ENCODE data around the gene CYREN.

CYREN gene

DNA sequence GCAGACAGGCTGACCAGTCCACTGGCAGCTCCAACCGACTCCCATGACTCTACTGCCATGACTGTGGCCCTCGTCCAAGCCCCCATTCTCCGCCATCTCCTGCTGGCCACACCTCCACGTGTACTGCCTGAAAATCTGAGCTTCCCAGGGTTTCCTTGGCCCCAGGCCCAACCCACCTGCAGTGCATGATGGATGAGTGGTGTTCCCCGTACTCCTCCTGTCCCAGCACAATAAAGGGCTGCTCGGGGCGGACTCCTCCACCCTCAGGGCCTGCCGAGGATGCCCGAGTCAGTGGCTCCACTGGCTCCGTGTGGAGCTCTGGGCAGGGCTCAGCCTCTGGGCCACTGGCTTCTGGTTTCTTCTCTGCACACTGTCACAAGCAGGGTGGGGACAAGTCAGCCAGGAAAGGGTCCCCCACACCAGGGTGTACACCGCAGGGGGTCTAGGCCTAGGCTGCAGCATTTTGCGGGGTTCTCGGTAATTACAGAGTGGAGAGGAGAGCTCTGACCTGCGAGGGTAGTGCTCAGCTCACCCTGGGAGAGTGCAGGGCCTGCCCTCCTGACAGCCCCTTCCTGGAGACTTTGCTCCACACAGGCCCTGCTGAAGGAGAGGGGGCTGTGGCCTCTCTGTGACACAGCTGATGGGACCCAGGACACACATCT, 25.6 kb upstream of the CYREN start:
- DNase-seq, result no peak

DNA sequence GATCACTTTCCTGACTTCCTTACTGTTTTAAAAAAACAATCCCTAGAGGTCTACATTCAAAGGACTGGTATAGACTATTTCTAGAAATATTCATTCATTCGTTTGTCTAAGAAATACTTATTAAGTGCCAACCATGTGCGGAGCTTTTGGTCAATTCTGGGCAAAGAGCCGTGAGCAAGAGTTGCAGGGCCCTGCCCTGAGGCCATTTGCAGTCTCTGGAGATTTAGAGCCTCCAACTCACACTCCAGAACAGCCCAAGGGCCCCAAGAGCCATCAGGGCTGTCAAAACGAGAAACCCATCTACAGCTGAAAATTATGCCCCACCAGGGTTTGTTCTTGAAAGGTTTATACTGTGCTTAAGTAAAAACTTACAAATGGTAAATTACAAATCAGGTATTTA, 24.6 kb upstream of the CYREN start:
- DNase-seq, result no peak

DNA sequence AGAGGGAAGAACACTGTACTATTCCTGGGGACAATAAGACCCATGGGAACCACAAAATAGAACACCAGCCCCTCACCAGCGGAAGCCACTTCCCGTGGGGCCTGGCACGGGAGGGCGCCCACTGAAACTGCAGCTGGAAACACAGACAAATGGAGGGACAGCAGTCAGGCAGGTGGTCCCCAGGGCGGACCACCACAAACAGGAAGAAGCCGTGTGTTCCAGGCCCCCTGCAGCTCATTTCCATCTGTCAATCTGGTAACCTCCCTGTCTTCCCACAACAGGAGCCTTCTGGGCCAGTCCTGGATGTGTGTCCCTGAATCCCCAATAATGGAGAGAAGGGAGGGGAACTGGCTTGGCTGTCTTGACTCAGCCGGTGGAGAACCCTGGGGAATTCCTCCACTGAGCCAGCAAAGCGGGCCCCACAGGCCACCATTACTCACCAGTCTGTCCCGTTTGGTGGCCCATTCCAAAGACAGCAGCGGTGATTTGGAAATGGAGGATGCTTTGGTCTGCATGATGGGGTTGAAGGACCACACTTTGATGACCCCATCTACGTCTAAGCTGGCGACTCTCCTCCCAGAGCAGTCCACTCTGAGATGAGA, 24.1 kb upstream of the CYREN start:
- DNase-seq, result no peak

DNA sequence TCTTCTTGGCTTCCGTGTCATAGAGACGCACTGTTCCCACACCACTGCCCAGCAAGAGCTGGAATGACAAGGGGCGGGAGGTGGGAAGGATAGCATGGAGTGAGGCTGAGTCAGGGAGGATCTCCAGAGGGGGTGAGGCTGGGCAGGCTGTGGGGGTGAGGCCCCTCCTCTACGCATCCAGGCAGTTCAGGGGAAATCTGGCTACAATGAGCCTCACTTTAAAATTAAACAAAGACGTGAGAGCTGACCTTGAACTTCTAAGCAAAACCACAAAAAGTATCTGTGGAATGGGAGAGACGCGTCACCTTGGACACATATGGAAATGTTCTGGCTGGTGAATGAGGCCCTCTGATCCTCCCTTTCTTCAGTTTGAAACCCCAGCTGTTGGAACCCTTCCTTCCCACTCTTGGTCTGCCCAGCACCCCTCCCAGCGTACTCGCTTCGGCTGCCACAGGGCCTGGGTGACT, 23.1 kb upstream of the CYREN start:
- no peak for DNase-seq

DNA sequence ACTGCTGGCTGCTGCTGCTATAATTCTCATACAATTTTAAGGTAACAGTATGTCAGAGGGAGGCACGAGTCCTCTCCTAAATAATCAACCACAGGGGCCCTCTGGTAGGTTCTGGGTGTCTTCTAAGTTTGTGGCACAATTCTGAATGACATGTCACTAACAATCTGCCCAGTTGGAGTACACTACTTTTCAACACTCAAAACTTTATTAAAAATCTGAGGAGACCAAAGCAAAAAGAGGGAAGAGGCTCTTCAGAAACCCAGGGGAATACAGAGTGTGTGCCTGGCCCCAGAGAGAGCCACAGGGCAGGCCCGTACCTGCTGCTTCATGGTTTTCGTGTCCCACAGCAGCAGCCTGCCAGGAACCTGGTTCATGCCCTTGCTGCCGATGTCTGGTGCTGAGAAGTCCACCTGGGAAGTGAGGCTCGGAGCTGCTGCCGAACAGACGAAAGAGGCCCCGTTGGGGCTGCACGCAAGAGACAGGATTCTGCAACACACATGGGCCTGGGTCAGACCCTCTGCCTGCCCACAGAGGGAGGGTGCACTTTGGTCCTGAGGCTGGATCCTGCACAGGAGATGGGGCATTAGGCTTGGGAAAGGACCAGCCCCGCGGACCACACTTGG, 22.5 kb upstream of the CYREN start:
- no peak for DNase-seq

DNA sequence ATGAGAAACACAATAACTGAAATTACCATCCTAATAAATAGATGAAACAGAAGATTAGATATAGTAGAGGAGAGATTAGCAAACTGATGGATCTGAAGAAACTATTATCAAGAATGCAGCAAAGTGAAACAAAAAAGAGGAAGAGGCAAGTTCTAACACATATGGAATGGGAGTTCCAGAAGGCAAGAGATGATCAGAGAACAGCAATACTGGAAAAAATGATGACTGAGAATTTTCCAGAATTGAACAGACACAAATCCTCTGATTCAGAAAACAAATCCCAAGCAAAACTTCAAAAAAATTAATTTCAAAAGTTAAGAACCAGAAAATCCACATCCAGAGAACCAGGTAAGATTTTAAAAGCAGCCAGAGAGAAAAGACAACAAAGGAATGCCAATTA, 20.2 kb upstream of the CYREN start:
- no peak for DNase-seq

DNA sequence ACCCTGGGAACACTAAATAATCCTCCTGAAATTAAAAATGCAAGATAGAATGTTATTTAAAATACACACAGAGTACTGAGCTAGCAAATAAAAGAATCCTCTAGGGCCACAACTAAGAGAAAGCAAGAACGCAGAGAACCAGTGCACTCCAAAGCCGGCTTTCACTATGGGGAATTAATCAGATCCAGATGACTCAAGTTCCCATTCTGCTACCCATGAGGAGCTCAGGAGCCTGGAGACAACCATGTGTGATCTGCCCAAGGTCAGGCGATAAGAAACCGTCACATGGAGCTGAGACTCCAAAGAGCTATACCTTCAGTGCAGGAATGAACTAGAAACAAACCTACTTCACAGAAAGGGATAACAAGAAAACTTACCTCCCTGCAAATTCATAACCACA, 19.5 kb upstream of the CYREN start:
- no peak for DNase-seq

DNA sequence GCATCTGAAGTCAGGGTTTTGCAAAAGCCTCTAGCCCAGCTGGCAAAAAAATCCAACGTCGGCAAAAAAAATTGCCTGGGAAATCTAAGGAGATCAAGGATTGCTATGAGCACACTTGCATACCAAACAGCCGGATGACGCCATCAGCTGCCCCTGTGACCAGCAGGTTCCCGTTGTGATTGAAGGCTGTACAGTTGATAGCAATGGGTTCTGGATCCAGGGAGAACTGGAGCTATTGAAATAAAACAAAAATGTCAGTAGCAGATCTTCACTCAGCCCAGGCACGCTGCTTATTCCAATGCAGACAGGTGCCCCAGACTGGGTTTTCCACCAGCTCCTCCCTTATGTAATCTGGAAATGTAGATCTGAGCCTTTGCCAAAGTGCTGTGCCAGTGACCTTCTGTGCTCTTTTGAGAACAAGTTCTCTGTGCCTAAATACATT, 18.7 kb upstream of the CYREN start:
- DNase-seq, result no peak

DNA sequence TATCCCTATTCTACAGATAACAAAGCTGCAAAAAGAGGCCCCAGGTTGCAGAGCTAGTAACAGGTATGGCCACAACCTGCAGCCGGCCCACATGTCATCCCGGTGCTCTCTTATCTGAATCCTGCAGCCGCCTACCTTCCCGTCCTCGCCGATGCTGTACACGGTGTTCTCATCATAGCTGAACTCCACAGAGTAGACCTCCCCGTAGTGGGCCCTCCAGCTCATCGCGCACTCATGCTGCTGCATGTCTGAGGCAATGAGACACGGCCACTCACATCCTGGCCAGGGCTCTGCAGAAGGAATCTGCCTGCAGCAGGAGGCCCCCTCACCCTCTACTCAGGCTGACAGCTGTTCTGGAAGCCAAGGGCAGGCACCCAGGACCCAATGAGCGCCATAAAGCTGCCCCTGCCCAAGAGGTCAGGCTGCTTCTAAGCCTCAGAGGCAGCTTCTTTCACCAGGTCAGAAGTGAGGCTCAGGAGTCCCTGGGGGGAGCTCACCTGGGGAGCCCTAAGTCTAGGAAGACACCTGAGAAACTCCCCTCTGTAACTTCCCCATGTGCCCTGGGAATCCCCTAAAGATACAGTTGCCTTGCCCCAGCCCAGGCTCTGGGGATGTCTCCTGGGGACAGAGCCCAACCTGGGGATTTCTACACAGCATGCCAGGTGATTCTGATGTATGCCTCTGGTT, 17.9 kb upstream of the CYREN start:
- DNase-seq, result no peak

DNA sequence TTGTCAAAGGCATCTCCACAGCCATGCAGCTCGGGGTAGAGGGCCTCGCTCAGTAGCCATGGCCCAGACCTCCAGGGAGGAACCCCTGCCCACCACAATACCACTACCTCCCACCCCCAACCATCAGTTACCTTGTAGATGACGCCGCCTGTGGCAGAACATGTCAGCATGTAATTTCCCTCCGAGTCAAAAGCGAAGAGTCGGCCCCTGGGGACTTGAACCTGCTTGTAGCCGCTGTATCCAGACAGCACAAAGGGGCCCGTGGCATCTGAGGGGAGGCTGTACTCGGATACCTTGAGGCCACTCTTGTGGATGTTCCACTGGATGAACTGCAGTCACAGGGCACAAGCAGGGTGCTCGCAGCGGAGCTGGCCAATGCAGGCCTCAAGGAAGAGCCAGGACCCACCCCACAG, 16.3 kb upstream of the CYREN start:
- no peak for DNase-seq

DNA sequence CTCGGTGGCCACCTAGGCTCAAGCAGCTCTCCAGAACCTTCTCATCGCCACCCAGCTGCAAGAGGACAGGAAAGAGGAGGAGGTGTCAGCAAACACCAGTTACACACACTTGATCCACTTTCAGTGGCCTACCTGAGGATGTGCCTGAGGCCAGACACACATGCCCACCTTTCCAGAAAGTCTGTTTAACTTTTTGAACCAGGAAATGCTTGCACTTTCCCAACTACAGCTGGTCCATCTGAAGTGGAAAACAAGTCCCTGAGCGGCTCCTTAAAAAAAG, 15.7 kb upstream of the CYREN start:
- no peak for DNase-seq

DNA sequence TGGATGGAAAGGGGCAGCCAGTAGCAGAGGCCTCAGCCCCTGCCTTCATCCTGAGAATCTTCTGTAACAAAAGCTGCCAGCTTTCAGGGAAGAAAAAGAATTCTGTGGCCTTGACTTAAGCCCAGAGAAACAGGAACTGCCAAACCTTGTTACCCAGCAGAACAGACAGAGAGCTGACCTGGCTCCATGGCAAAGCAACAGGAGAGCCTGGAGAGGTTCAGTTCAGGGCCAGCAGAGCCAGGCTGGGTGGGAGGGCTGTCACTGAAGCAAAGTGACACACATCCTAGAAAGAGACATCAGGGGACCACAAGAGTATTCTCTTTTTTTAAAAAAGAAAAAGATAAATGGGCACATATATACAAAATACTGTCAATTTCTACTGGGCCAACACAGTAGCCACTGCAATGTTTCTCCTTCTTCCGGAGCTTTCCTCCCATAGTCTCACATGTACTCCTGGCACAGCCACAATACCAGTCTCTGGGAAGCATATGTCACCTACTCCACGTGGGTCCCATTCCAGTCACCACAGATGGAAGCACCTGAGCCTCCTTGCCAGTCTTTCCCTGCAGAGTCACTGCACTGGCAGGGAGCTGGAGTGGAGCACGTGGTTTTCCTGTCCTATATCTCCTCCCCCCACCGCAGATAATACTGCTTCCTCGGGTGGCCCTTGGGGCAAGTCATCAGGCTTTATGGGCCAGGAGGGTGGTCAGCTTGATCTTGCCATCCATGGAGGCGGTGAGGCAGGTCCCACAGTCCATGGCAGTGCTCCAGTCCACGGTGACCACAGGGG, 15.2 kb upstream of the CYREN start:
- DNase-seq, result no peak

DNA sequence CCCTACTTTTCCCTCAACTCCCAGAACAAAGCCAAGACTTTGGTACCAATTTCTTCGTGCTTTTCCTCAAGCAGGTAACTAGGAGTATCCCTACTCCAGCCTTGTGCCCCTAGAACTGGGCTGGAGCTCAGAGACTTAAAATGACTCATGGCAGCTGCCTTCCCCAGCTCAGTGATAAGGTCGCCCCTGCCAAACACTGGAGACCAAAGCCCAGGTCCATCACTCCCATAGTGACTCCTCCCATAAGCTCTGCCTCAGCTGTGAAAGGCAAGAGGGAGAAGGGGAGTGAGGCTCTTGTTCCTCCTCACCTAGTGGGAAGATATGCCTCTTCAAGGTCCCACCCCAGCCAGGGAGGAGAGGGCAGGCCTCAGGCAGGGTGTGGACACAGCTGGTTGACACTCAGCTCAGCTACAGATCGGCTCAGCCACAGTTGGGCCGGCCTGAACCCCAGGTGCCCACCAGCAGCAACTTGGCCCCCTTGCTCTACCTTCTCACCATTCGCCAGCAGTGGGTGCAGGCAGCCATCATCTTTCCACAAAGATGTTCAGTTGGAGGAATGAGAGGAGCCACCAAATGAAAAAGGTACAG, 13.8 kb upstream of the CYREN start:
- no peak for DNase-seq

DNA sequence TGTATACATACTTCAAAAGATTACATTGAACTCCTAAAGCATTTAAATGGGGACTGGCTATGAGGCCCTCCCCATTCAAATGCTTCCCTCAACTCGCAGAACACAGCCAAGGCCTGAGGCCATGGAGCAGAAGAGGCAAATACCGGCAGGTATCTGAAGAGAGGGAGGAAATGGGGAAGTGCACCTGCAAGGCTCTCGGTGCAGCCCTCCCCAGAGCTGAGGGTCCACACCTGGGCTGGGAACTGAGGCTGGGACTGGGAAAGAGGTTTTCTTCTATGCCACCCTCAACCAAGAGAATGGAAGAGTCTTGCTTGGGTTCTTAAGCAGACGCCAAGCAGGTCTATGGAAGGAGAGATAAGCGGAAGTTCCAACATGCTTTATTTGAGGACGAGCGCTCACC, 13.0 kb upstream of the CYREN start:
- no peak for DNase-seq

DNA sequence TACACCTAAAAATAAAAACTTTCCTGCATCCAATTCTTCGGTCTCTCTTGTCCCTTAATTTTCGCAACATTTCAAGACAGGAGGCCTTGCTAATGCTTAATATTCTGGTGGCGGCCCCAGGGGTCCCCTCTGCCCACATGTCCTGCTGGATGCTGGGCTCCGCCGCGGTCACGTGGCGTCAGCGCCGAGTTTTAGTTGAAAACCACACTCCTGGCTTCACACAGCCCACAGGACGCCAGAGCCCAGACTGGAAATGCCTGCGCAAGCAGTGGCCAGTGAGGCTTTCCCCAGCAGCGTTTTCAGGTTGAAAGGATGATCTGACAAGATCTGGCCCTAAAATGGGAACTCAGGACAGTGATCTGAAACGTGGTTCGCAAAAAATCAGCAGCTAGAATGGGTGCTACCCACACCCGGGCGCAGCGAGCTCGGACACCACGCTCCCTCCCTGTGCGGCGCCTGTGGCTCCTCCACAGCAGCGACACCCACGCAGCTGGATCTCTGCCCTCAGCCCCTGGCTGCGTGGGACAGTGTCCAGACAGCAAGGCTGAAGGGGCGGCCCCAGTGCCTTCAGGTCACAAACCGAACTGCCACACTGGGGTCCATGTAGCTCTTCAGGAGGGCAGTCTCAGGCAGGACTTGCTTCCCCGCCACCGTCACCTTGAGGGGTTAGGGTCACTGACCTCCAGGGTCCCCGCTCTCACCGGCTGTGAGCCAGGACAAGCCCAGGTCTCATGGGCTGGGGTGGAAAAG, 11.6 kb upstream of the CYREN start:
- DNase-seq, result no peak

DNA sequence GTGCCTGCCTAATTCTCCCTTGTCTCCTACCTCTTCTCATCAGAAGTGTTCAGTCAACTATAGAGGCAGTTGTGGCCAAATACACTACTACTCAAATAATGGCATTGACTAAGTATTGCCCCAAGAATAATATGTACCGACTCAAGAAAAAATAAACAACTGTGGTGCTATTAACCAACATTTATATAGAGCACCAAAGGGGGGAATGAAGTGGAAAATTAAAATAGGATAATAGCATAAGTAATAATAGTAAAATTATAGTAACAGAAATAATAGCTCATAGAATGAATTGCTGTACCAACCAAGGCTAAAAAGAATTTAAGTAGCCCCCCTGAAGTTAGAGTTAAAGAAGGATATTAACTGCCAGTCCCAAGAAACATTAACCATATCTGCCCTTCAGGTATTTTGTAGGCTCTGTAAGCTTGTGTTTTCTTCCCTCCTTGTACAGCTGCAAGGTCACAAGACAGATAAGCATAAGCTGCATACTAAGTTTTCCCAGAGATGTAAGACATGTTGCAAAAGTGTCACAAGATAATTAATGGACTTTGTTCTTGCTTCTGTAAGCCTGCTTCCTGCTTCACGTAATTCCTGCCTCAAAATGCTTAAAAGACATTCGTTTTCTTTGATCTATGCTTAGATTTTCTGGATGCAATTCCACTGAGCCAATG, 10.9 kb upstream of the CYREN start:
- no peak for DNase-seq

DNA sequence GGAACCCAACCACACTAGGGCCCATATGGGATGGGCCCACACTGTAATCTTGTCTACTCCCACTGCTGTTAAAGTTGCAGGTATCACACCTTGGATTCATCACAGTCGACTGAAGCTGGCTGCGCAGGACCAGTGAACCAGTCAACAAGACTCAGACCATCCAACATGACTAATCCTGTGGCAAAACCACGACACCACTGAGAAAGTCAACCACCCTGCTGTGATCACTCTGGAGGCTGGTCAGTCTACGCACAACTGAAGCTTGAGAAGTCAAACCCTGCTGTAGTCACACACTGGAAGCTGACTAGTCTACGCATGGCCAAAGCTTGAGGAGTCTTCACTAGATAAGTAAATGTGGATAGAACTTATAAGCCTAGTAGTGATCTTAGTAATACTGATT, 9.6 kb upstream of the CYREN start:
- DNase-seq, result no peak

DNA sequence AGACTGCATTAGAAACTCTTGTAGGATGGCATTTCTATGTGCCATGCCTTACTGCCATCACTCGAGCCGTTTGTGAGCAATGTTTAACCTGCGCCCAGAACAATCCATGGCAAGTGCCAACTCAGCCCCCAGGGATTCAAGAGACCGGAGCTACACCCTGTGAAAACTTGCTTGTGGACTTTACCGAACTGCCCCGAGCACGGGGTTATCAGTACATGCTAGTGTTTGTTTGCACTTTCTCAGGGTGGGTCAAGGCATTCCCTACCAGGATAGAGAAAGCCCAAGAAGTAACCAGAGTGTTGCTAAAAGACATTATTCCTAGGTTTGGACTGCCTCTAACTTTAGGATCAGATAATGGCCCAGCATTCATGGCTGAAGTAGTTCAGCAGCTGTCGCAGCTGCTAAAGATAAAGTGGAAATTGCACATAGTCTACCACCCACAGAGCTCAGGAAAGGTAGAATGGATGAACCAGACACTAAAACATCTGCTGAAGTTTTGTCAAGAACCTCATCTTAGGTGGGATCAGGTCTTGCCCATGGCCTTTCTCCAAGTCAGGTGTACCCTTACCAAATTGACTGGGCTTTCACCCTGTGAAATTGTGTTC, 8.9 kb upstream of the CYREN start:
- DNase-seq, result no peak

DNA sequence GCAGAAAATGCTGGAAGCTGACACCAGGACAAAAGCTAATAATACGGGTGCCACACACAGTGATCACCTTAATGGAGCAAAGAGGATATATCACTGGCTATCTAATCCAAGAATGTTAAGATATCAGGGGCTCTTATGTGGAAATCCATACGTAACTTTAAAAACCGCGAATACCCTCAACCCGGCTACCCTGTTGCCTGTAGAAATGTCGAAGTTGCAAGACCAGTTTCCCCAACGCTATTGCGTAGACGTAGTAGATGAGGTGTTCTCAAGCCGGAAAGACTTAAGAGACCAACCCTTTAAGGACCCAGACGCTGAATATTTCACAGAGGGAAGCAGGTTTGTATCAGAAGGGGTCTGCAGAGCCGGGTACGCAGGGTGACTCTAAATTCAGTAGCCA, 7.9 kb upstream of the CYREN start:
- DNase-seq, result no peak

DNA sequence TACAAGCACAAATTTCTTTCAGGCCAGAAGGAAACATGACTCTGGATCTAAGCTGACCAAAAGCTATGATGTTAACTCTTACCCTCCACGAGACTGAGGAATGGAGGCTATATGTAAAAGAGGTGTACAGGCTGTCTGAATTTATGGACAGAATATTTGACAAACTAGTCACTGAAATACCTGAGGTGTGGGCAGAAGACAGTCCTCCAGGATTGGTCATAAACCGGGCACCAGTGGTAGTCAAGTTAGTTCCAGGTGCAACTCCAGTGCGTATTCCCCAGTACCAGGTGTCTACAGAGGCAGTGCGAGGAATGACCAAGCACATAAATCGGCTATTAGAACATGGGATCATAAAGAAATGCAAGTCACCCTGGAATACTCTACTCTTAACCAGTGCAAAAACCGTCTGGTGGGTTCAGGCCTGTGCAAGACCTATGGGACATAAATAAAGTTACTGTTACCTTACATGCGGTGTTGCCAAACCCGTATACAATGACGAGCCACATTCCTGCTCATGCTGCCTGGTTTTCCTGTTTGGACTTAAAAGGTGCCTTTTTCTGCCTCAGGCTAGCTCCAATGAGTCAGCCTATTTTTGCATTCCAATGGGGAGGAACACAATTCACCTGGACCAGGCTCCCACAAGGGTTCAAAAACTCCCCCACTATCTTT, 6.7 kb upstream of the CYREN start:
- DNase-seq, result no peak

DNA sequence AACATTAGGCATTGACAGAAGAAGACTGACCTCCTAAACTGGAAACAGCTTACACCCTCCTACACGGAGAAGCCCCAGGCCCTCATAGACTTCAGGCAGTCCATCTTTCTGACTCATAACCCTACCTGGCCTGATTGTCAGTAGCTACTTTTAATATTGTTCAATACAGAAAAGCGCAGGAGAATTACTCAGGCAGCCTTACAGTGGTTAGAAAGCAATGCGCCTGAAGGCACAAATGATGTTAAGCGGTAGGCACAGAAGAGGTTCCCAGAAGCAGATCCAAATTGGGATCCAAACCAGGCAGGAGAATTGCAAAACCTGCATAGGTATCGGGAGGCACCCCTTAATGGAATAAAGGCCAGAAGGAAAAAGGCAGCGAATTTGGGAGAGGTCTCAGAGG, 5.4 kb upstream of the CYREN start:
- DNase-seq, result no peak
